NCI-H1105 treated with DMSO at 0.1 percent for 48 hours (cell line): Measurements from ENCODE around the gene OR10C1.

Source experiments
- DNase-seq: peaks from one replicate; lab custom pipeline; 2025; lab: John Stamatoyannopoulos, UW

Gene OR10C1

GRCh38 chr6:29477923-29478450, 38.9 kb downstream of the OR10C1 start:
- no peak for DNase-seq

GRCh38 chr6:29478740-29479139, 39.6 kb downstream of the OR10C1 start:
- DNase-seq: no peak

GRCh38 chr6:29479560-29479959, 40.5 kb downstream of the OR10C1 start:
- no peak for DNase-seq

GRCh38 chr6:29483186-29483585, 44.1 kb downstream of the OR10C1 start:
- no peak for DNase-seq

GRCh38 chr6:29483735-29484134, 44.6 kb downstream of the OR10C1 start:
- DNase-seq: no peak

GRCh38 chr6:29486577-29486976, 47.5 kb downstream of the OR10C1 start:
- no peak for DNase-seq

GRCh38 chr6:29487131-29487530, 48.0 kb downstream of the OR10C1 start:
- DNase-seq: no peak

- no peak for DNase-seq
These were observed 48.6 kb downstream of the OR10C1 start, which contains the start of gene MAS1L for GRCh38 chr6:29487660-29488059. Gene MAS1L, minus strand, starts transcription at chr6:29487956. Its CDS starts 54 bp downstream, at chr6:29487902.

GRCh38 chr6:29488874-29489273, 49.8 kb downstream of the OR10C1 start:
- DNase-seq: no peak

- DNase-seq: no peak
These were observed 50.2 kb downstream of the OR10C1 start for GRCh38 chr6:29489286-29489685.

- DNase-seq: no peak
These were observed 50.9 kb downstream of the OR10C1 start for GRCh38 chr6:29490055-29490454.

GRCh38 chr6:29490552-29490951, 51.4 kb downstream of the OR10C1 start:
- no peak for DNase-seq
